ENCODE measurements around the gene REEP1.

GRCh38 chr2:86352137-86352726, 14.8 kb upstream of the REEP1 start:
- no peak for TF ChIP-seq EZH2 (IDR thresholded peaks at IDR 0.05; ENCODE audit: low read length)
- no peak for TF ChIP-seq CTCF (optimal IDR thresholded peaks at IDR 0.05 in 1 of 3, IDR thresholded peaks at IDR 0.05 in 1 of 3, conservative IDR thresholded peaks at IDR 0.05 in 1 of 3; ENCODE audit: extremely low read depth in 1 of 3, insufficient read depth in 2 of 3, low read length in 3 of 3)

All from keratinocyte (primary cell).